ENCODE data around the gene LCLAT1. TPM values are rescaled to one million over a fixed set of nuclear protein-coding genes. Genes with fewer than 3 reads are reported as not detected.

The LCLAT1 gene
- total RNA-seq, 1 experiment from 2014 or later, result 32.9 TPM

DNA sequence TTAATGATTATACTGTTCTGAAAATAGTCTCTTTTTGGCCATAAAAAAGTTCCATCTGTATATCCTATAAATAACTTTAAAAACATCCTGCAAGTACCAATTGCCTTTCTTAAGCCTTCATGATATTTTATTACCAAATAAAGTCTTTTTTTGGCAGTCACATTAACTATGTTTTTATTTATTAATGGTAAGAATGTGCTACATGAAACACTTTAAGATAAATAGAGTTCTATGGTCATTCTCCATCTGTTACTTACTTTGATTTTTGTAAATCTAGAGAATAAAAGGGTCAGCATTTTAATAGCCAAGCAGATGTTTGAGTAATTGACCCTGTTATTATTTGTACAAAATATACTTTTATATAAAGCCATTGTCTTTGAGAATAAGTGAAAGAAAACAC is 52.6 kb downstream of the LCLAT1 start:
- H4K20me1 ChIP-seq (ENCODE audit: control insufficient read depth, insufficient read depth, insufficient read length), result no peaks in the 10 kb centered on the region
- H3K79me1 ChIP-seq (ENCODE audit: insufficient read depth, low read depth, low read length, poor library complexity, severe bottlenecking), result peaks cover 6% of the 10 kb centered on the region
- no peaks in the 10 kb centered on the region for H3K23me2 ChIP-seq (ENCODE audit: insufficient read length, low read depth, low read length, poor library complexity, severe bottlenecking)
- H2BK15ac ChIP-seq (ENCODE audit: low read depth, low read length), result no peak overlapping the region
- no peak overlapping the region for H3K14ac ChIP-seq (ENCODE audit: insufficient read depth, low read length)
- H3K56ac ChIP-seq (ENCODE audit: insufficient read length, low read depth, low read length), result no peak overlapping the region
- no peak overlapping the region for H3K18ac ChIP-seq (ENCODE audit: insufficient read length, low read depth, low read length)
- no peak overlapping the region for H4K5ac ChIP-seq (ENCODE audit: insufficient read length, low read depth, low read length)
- Mint-ChIP-seq H3K9me3 (peaks cover 34 to 40% of the 10 kb centered on the region in 2 experiments), H3K36me3 (ENCODE audit: insufficient read depth in 1 of 3, low read depth in 3 of 3) (peaks cover 36 to 59% (median 49%) of the 10 kb centered on the region in 3 experiments), H3K27me3 (ENCODE audit: low read depth) (no peaks in the 10 kb centered on the region), H3K27ac (no peak overlapping the region), H3K4me3 (no peak overlapping the region), H3K4me1 (peaks cover 10 to 13% of the 10 kb centered on the region in 2 experiments)
- H3T11ph ChIP-seq (ENCODE audit: low read length), result no peak overlapping the region
- no peak overlapping the region for H3K27ac ChIP-seq (ENCODE audit: insufficient read length, low read depth, low read length)
- H3K9ac ChIP-seq (ENCODE audit: extremely low read depth, insufficient read length, low read length), result no peak overlapping the region
- no peak overlapping the region for H4K91ac ChIP-seq (ENCODE audit: insufficient read length, low read depth, low read length)
- H3K4me1 ChIP-seq (ENCODE audit: insufficient read depth, low read length), result no peaks in the 10 kb centered on the region; the same call in 1 of the 2 replicates
- no peak overlapping the region for H3K4ac ChIP-seq (ENCODE audit: low read depth, low read length)
- H3K9me3 ChIP-seq (ENCODE audit: control insufficient read depth, low read depth, low read length), result peaks cover 9% of the 10 kb centered on the region
- H2BK5ac ChIP-seq (ENCODE audit: insufficient read length, low read length), result no peak overlapping the region
- H2BK20ac ChIP-seq (ENCODE audit: low read depth, low read length, poor library complexity, severe bottlenecking), result no peak overlapping the region
- H2AK5ac ChIP-seq (ENCODE audit: insufficient read length, low read length), result no peak overlapping the region
- TF ChIP-seq, protein P1, sequence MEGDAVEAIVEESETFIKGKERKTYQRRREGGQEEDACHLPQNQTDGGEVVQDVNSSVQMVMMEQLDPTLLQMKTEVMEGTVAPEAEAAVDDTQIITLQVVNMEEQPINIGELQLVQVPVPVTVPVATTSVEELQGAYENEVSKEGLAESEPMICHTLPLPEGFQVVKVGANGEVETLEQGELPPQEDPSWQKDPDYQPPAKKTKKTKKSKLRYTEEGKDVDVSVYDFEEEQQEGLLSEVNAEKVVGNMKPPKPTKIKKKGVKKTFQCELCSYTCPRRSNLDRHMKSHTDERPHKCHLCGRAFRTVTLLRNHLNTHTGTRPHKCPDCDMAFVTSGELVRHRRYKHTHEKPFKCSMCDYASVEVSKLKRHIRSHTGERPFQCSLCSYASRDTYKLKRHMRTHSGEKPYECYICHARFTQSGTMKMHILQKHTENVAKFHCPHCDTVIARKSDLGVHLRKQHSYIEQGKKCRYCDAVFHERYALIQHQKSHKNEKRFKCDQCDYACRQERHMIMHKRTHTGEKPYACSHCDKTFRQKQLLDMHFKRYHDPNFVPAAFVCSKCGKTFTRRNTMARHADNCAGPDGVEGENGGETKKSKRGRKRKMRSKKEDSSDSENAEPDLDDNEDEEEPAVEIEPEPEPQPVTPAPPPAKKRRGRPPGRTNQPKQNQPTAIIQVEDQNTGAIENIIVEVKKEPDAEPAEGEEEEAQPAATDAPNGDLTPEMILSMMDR (conservative IDR thresholded peaks at IDR 0.05), result no peak
- no peak overlapping the region for H2BK12ac ChIP-seq (ENCODE audit: insufficient read length, low read depth, low read length)
- H3K4me2 ChIP-seq (ENCODE audit: insufficient read depth, insufficient read length, low read length), result no peak overlapping the region
- no peaks in the 10 kb centered on the region for H3K27me3 ChIP-seq (ENCODE audit: insufficient read depth, low read length)
- no peak overlapping the region for H2AFZ ChIP-seq (ENCODE audit: low read length)
- DNase-seq, result no peak
- H3K23ac ChIP-seq (ENCODE audit: insufficient read length, low read depth, low read length), result no peak overlapping the region
- H3K79me2 ChIP-seq (ENCODE audit: insufficient read depth, low read length), result peaks cover 6% of the 10 kb centered on the region; the same call in 1 of the 2 replicates
- H4K8ac ChIP-seq (replicated peaks; ENCODE audit: insufficient read length, low read depth, low read length), result no peak overlapping the region
- no peak overlapping the region for H2BK120ac ChIP-seq (ENCODE audit: low read depth, low read length, poor library complexity, severe bottlenecking)

All from H9 (cell line).